Inflammatory macrophage treated with lipopolysaccharide for 1 hour (primary cell): ENCODE data around the gene RAB4B.
A peak's percentile ranks its signal among the peaks of the same experiment; 100 is the strongest.
"Not testable (repeated sequence)": the region's sequence is repeated elsewhere in the genome, so short reads cannot be mapped to it uniquely, and the experiment has no call there.

ENCODE experiments used
- DNase-seq, 2 donors: peaks; one replicate each; pipeline ENCODE4 v3.0.0-alpha.2; 2020 to 2022

Gene RAB4B

DNA sequence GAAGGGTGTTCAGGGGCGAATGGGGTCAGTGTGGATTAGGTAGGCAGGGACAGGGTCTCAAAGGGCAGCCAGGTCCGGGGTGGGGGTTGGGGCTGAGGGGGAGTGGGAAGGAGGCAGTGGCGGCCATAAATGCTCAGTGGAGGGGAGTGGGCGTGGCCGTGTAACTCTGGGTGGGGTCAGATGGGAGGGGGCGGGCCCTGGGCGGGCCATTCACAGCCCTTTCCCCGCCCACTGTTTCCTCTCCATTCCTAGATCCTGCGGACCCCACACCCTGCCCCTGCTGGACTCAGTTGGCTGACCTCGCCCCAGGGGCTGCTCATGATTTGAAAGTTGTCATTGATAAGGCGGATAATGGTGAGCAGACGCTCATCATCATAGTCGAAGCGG, 48.3 kb downstream of the RAB4B start:
- DNase-seq = not testable (repeated sequence)

- not testable (repeated sequence) for DNase-seq
Observed at GRCh38 chr19:40826699-40827385, 48.8 kb downstream of the RAB4B start.

DNA sequence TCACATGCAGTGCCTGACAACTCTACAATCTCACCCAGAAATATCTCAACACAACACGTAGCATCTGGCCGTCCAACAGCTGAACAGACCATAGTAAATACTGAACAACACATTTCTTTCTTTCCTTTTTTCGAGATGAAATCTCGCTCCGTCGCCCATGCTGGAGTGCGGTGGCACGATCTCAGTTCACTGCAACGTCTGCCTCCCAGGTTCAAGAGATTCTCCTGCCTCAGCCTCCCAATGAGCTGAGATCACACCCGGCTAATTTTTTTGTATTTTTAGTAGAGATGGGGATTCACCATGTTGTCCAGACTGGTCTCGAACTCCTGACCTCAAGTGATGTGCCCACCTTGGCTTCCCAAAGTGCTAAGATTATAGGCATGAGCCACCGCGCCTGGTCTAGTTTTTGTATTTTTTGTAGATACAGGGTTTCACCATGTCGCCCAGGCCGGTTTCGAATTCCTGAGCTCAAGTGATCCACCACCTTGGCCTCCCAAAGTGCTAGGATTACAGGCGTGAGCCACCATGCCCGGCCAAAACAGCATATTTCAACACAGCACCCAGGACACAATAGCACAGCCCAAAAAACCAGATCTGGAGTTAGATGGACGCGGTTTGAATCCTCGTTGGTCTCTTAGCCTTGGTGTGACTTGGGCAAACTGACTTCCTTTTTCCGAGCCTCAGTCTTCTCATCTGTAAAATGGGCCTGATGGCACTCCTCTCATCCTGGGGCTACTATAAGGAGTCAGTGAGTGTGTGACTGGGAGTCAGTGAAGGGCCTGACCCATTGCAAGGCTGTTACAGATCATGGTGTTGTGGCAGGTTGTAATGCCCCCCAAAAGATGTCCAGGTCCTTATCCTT, 49.6 kb downstream of the RAB4B start:
- no peak for DNase-seq

DNA sequence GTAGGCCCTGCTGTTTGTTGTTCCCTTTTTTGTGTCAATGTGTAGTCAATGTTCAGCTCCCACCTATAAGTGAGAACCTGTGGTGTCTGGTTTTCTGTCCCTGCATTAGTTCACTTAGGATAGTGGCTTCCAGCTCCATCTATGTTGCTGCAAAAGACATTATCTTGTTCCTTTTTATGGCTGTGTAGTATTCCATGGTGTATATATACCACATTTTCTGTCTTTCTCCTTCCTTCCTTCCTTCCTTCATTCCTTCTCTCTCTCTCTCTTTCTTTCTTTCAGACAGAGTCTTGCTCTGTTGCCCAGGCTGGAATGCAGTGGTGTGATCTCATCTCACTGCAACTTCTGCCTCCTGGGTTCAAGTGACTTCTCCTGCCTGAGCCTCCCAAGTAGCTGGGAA, 51.2 kb downstream of the RAB4B start:
- no peak for DNase-seq

DNA sequence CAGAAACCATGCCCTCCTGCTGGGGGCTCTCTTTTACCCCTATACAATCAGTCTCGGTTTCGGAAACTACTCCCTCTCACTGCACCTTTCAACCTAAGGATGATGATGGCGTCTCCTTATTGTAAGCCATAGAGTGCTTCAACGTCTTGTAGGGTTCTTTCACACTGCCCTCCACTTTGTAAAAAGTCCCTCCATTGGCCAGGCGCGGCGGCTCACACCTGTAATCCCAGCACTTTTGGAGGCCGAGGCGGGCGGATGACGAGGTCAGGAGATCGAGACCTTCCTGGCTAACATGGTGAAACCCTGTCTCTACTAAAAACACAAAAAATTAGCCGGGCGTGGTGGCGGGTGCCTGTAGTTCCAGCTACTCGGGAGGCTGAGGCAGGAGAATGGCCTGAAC, 52.7 kb downstream of the RAB4B start:
- DNase-seq = not testable (repeated sequence)

DNA sequence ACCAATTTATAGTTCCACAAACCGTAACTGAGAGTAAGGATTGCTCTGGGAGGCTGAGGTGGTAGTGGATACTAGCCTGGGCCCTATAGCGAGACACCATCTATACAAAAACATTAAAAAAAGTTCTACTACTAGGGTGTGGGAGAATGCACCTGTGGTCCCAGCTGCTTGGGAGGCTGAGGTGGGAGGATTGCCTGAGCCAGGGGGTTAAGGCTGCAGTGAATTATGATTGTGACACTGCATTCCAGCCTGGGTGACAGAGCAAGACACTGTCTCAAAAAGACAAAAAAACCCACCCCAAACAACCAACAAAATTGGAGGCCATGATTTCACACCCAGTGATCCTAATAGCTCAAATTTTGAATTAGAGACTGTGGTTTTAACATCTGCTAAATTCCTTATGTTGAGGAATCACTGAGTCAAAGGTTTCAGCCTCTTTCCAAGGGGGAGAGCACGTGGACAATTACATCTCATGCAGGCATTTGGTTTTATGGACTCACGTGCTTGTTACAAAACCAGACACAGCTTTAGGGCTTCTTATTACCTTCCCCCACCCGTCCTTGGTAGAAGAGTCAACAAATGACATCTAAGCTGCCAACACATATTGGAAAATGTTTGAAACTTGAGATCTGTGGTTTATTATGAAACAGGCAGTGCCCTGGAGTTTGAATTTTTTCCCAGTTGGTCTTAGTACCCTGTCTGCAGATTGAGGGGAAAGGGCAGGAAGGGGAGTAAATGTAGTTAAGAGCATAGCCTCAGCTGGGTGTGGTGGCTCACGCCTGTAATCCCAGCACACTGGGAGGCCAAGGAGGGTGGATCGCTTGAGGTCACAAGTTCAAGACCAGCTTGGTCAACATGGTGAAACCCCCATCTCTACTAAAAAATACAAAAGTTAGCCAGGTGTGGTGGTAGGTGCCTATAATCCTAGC, 53.7 kb downstream of the RAB4B start:
- peak; percentile 36 to 44 for DNase-seq

DNA sequence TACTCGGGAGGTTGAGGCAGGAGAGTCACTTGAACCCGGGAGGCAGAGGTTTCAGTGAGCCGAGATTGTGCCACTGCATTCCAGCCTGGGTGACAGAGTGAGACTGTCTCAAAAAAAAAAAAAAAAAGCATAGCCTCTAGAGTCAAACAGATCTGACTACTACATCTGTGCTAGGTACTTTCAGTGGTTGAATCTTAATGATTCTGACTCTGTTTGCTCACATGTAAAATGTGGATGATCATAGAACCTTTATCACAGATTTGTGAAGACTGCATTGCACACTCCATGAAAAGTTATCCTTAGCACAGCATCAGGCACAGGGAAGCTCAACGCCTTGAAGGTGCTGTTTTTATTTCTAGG, 54.4 kb downstream of the RAB4B start:
- DNase-seq = not testable (repeated sequence)

DNA sequence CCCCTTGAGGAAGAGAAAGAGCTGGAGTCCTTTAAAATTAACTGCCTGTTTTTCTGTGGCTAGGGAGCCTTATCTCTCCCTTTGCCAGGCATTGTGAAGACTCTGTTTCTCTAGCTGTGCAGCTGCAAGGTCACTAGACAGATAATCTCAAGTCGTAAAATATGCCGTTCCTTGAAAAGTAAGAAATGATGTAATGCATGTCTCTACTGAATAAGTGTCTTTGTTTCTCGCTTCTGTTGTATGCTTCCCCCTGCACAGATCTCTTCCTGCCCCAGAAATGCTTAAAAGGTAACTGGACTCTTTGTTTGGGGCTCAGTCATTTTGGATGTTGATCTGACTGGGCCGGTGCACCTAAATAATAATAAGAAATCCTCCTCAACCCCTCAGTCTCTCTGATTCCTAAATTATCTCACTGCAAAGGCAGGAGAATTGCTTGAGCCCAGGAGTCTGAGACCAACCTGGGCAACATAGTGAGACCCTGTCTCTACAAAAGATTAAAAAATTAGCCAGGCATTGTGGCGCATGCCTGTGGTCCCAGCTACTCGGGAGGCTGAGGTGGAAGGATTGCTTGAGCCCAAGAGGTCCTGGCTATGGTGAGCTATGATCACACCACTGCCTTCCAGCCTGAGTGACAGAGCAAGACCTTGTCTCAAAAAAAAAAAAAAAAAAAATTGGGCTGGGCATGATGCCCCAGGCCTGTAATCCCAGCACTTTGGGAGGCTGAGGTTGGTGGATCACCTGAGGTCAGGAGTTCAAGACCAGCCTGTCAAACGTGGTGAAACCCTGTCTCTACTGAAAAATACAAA, 55.9 kb downstream of the RAB4B start:
- DNase-seq = not testable (repeated sequence)

- no peak for DNase-seq
Observed at GRCh38 chr19:40836754-40837429, 58.8 kb downstream of the RAB4B start.

- not testable (repeated sequence) for DNase-seq
Observed at GRCh38 chr19:40838477-40838876, 60.4 kb downstream of the RAB4B start.

GRCh38 chr19:40842012-40842411, 64.0 kb downstream of the RAB4B start:
- not testable (repeated sequence) for DNase-seq

GRCh38 chr19:40842997-40843652, 65.1 kb downstream of the RAB4B start:
- DNase-seq = not testable (repeated sequence)

GRCh38 chr19:40843653-40844052, 65.6 kb downstream of the RAB4B start:
- not testable (repeated sequence) for DNase-seq
